K562 (cell line): ENCODE data around the gene CST6. TPM values are rescaled to one million over a fixed set of nuclear protein-coding genes. Genes with fewer than 3 reads are reported as not detected.

ENCODE experiments used
- BDP1 ChIP-seq: IDR thresholded peaks from 3 replicates; pipeline ENCODE4 v1.6.1; 2011; ENCODE audit not compliant: insufficient read length, insufficient read depth
- ESRRA ChIP-seq: fragments of 450-650 bp; IDR thresholded peaks from 2 replicates; pipeline ENCODE4 v1.6.1; 2014; ENCODE audit warnings: low read depth, mild to moderate bottlenecking, moderate library complexity, borderline replicate concordance
- FOXK1 ChIP-seq: sonication (generic); formaldehyde crosslinking; IDR thresholded peaks from 2 replicates; pipeline ENCODE4 v1.8.0; 2022; ENCODE audit warnings: missing genetic modification reagents, mild to moderate bottlenecking, borderline replicate concordance
- JUN ChIP-seq, 2 experiments: sonication (generic) in 1 of 2; formaldehyde crosslinking in 1 of 2; IDR thresholded peaks; 2 replicates each; pipeline versions ENCODE4 v1.6.1 to v1.8.0; 2012 to 2022; ENCODE audit warnings: borderline replicate concordance in 2 of 2, mild to moderate bottlenecking in 2 of 2, improper control_type of control experiment in 1 of 2, low read depth in 1 of 2, low read length in 1 of 2, missing genetic modification reagents in 1 of 2
- JUND ChIP-seq, 2 experiments: IDR thresholded peaks; 2 replicates in 1 of 2; 3 replicates in 1 of 2; pipeline ENCODE4 v1.6.1; 2011; ENCODE audit warnings: borderline replicate concordance in 2 of 2, low read depth in 2 of 2, low read length in 2 of 2, improper control_type of control experiment in 1 of 2, missing biosample characterization in 1 of 2, missing genetic modification characterization in 1 of 2, missing genetic modification reagents in 1 of 2
- NR1H2 ChIP-seq: sonication (generic); formaldehyde crosslinking; IDR thresholded peaks from 2 replicates; pipeline ENCODE4 v1.4.0; 2020; ENCODE audit warnings: mild to moderate bottlenecking, missing genetic modification reagents
- NR2C1 ChIP-seq, 2 experiments: fragments of 450-650 bp; IDR thresholded peaks; 2 replicates each; pipeline ENCODE4 v1.6.1; 2017; ENCODE audit warnings: mild to moderate bottlenecking in 2 of 2, antibody characterized with exemption in 1 of 2, inconsistent platforms in 1 of 2, missing compliant biosample characterization in 1 of 2, missing genetic modification characterization in 1 of 2
- OTX1 ChIP-seq: fragments of 450-650 bp; formaldehyde crosslinking; IDR thresholded peaks from 2 replicates; pipeline ENCODE4 v1.4.0; 2022; ENCODE audit warnings: mild to moderate bottlenecking
- POLR2A ChIP-seq: fragments of 450-650 bp; conservative IDR thresholded peaks from 2 replicates; pipeline ENCODE4 v1.6.1; 2016
- TFAP4 ChIP-seq: sonication (generic); formaldehyde crosslinking; IDR thresholded peaks from 2 replicates; pipeline ENCODE4 v1.8.0; 2022; ENCODE audit warnings: missing genetic modification reagents, mild to moderate bottlenecking, moderate library complexity, borderline replicate concordance
- ZEB2 ChIP-seq: fragments of 450-650 bp; IDR thresholded peaks from 2 replicates; pipeline ENCODE4 v1.6.1; 2016
- ZNF143 ChIP-seq: sonication (generic); formaldehyde crosslinking; IDR thresholded peaks from 2 replicates; pipeline ENCODE4 v1.9.0; 2022; ENCODE audit warnings: mild to moderate bottlenecking, missing genetic modification reagents
- polyA plus RNA-seq, 8 experiments: library from polyadenylated mRNA; depleted of rRNA in 4 of 8; stranded (reverse) in 5 of 8; unstranded in 3 of 8; fragments of >200 nt; fragmentation: Nextera tagmentation in 2 of 8; fragmentation: Illumina TruSeq in 1 of 8; extraction: Ambion mirVana in 2 of 8; extraction: Trizol in 1 of 8; gene quantifications; 2 replicates each; pipeline versions ENCODE4 v1.2.1 to v1.2.3, GENCODE V29; 2011 to 2014; ENCODE audit warnings: inconsistent platforms in 1 of 8, missing spikeins in 1 of 8
- total RNA-seq, 7 experiments: library from RNA; depleted of rRNA in 6 of 7; stranded (reverse); fragments of >200 nt in 6 of 7; fragmentation: Illumina TruSeq in 2 of 7; extraction: Trizol in 2 of 7; gene quantifications; 2 replicates each; pipeline versions ENCODE4 v1.2.1 to v1.2.3, GENCODE V29; 2011 to 2021; ENCODE audit warnings: low replicate concordance in 1 of 7
- TF ChIP-seq, protein P1 (sequence below): sonication (generic); formaldehyde crosslinking; IDR thresholded peaks from 2 replicates; pipeline ENCODE4 v1.8.0; 2022; ENCODE audit warnings: mild to moderate bottlenecking, missing genetic modification reagents
- TF ChIP-seq, protein P2 (sequence below): fragments of 250-450 bp; sonication (Bioruptor Pico); IDR thresholded peaks from 2 replicates; pipeline ENCODE4 v1.4.0; 2020

The CST6 gene
- total and polyA plus RNA-seq, 9 of the 15 experiments (the other 6 are each of a cell fraction or from before 2014, with no cell fraction given) = not detected

- TF ChIP-seq, protein P1, sequence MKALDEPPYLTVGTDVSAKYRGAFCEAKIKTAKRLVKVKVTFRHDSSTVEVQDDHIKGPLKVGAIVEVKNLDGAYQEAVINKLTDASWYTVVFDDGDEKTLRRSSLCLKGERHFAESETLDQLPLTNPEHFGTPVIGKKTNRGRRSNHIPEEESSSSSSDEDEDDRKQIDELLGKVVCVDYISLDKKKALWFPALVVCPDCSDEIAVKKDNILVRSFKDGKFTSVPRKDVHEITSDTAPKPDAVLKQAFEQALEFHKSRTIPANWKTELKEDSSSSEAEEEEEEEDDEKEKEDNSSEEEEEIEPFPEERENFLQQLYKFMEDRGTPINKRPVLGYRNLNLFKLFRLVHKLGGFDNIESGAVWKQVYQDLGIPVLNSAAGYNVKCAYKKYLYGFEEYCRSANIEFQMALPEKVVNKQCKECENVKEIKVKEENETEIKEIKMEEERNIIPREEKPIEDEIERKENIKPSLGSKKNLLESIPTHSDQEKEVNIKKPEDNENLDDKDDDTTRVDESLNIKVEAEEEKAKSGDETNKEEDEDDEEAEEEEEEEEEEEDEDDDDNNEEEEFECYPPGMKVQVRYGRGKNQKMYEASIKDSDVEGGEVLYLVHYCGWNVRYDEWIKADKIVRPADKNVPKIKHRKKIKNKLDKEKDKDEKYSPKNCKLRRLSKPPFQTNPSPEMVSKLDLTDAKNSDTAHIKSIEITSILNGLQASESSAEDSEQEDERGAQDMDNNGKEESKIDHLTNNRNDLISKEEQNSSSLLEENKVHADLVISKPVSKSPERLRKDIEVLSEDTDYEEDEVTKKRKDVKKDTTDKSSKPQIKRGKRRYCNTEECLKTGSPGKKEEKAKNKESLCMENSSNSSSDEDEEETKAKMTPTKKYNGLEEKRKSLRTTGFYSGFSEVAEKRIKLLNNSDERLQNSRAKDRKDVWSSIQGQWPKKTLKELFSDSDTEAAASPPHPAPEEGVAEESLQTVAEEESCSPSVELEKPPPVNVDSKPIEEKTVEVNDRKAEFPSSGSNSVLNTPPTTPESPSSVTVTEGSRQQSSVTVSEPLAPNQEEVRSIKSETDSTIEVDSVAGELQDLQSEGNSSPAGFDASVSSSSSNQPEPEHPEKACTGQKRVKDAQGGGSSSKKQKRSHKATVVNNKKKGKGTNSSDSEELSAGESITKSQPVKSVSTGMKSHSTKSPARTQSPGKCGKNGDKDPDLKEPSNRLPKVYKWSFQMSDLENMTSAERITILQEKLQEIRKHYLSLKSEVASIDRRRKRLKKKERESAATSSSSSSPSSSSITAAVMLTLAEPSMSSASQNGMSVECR (CRISPR knock-in tag) = peak; percentile 59; the same call in 1 of the 2 replicates
- no peak for TF ChIP-seq BDP1
- TF ChIP-seq ZEB2 = peak; percentile 38; the same call in 1 of the 2 replicates
- TF ChIP-seq JUN (IDR thresholded peaks at IDR 0.05; ENCODE audit: borderline replicate concordance, low read depth, low read length) = 0 out of 2 replicates have a peak, but pooled peaks have one; percentile 18
- TF ChIP-seq JUN (CRISPR knock-in tag; IDR thresholded peaks at IDR 0.05; ENCODE audit: borderline replicate concordance) = 0 out of 2 replicates have a peak, but pooled peaks have one; percentile 72
- 0 out of 2 replicates have a peak, but pooled peaks have one; percentile 65 for TF ChIP-seq FOXK1
- TF ChIP-seq OTX1 = no peak
- peak; percentile 26; the same call in 1 of the 2 replicates for TF ChIP-seq NR1H2
- no peak for TF ChIP-seq POLR2A
- TF ChIP-seq, protein P2, sequence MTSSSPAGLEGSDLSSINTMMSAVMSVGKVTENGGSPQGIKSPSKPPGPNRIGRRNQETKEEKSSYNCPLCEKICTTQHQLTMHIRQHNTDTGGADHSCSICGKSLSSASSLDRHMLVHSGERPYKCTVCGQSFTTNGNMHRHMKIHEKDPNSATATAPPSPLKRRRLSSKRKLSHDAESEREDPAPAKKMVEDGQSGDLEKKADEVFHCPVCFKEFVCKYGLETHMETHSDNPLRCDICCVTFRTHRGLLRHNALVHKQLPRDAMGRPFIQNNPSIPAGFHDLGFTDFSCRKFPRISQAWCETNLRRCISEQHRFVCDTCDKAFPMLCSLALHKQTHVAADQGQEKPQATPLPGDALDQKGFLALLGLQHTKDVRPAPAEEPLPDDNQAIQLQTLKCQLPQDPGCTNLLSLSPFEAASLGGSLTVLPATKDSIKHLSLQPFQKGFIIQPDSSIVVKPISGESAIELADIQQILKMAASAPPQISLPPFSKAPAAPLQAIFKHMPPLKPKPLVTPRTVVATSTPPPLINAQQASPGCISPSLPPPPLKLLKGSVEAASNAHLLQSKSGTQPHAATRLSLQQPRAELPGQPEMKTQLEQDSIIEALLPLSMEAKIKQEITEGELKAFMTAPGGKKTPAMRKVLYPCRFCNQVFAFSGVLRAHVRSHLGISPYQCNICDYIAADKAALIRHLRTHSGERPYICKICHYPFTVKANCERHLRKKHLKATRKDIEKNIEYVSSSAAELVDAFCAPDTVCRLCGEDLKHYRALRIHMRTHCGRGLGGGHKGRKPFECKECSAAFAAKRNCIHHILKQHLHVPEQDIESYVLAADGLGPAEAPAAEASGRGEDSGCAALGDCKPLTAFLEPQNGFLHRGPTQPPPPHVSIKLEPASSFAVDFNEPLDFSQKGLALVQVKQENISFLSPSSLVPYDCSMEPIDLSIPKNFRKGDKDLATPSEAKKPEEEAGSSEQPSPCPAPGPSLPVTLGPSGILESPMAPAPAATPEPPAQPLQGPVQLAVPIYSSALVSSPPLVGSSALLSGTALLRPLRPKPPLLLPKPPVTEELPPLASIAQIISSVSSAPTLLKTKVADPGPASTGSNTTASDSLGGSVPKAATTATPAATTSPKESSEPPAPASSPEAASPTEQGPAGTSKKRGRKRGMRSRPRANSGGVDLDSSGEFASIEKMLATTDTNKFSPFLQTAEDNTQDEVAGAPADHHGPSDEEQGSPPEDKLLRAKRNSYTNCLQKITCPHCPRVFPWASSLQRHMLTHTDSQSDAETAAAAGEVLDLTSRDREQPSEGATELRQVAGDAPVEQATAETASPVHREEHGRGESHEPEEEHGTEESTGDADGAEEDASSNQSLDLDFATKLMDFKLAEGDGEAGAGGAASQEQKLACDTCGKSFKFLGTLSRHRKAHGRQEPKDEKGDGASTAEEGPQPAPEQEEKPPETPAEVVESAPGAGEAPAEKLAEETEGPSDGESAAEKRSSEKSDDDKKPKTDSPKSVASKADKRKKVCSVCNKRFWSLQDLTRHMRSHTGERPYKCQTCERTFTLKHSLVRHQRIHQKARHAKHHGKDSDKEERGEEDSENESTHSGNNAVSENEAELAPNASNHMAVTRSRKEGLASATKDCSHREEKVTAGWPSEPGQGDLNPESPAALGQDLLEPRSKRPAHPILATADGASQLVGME (CRISPR knock-in tag) = no peak
- peak; percentile 54 for TF ChIP-seq JUND (IDR thresholded peaks at IDR 0.05; ENCODE audit: borderline replicate concordance, low read depth, low read length)
- peak; percentile 78; the same call in 2 of the 3 replicates for TF ChIP-seq JUND (tag; IDR thresholded peaks at IDR 0.05; ENCODE audit: borderline replicate concordance, low read depth, low read length)
- peak; percentile 58 for TF ChIP-seq ZNF143
- TF ChIP-seq NR2C1 (IDR thresholded peaks at IDR 0.05) = 0 out of 2 replicates have a peak, but pooled peaks have one; percentile 40
- peak; percentile 52; the same call in 1 of the 2 replicates for TF ChIP-seq NR2C1 (tag; IDR thresholded peaks at IDR 0.05)
- TF ChIP-seq ESRRA = 0 out of 2 replicates have a peak, but pooled peaks have one; percentile 9
- peak; percentile 1; the same call in 1 of the 2 replicates for TF ChIP-seq TFAP4 (CRISPR knock-in tag)
Observed at GRCh38 chr11:66012946-66013761, 1.3 kb downstream of the CST6 start (continued).
